ENCODE measurements around the gene GLP1R. TPM values are rescaled to one million over a fixed set of nuclear protein-coding genes. Genes with fewer than 3 reads are reported as not detected.

Gene GLP1R
- polyA plus RNA-seq, 4 donors: 0.10 to 0.19 TPM; not detected in 2

DNA sequence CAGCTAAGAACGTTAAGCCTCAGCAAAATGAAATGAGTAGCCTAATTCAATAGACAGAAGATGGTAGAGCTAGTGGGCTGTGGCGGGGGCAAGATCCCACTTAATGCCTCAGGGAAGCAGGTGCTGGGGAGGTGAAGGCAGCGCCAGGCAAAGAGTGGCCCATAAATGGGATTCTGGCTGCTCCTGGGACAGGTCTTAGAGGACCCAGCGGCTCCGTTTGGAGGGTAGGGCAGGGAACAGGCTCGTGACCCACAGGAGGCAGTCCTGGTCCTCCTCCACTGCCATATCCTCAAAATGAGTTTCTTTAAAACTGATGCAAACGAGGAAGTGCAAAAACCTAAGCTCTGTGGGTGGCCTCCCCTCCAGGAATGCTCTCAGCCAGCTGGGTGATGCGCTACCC, 33.7 kb downstream of the GLP1R start:
- Histone ChIP-seq H3K9me3 (ENCODE audit: control insufficient read depth in 2 of 2, insufficient read depth in 1 of 2, low read depth in 1 of 2, low read length in 1 of 2) (no peaks in the 10 kb centered on the region), H3K4me1 (ENCODE audit: control insufficient read depth in 3 of 3, insufficient read depth in 2 of 3, low read depth in 1 of 3, low read length in 2 of 3) (no peaks in the 10 kb centered on the region), H3K27ac (ENCODE audit: low read depth in 1 of 3, low read length in 2 of 3) (no peak overlapping the region), H3K27me3 (ENCODE audit: control insufficient read depth in 3 of 3, insufficient read depth in 3 of 3, low read length in 3 of 3) (peaks cover 0 to 4% (median 0%) of the 10 kb centered on the region in 3 donors), H3K4me3 (ENCODE audit: low read depth in 1 of 3, low read length in 3 of 3) (no peak overlapping the region), H3K36me3 (ENCODE audit: control insufficient read depth in 3 of 3, insufficient read depth in 2 of 3, low read depth in 1 of 3, low read length in 3 of 3) (no peaks in the 10 kb centered on the region)
- DNase-seq (no peak), FAIRE-seq (no peak)
- 81 to 84% (median 82%) methylated on average over 8 of the region's 8 CpGs for WGBS, 3 donors

DNA sequence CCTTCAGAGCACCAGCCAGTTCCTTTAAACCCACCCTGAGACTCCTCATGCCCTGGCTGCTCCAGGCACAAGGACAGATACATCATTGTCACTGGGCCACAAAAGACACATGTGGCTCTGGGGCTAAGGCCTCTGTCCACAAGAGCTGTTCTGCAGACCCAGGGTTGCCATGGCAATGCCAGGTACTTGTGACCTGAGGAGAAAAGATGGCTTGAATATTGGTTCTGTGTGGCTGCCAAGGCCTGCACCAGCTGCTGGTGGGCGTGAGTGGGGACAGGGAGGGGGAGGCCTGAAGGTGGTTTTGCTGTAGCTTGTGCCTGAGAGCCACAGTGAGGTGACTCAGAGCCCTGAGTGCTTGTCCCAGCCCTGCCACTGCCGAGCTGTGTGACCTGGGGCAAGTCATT, 34.7 kb downstream of the GLP1R start:
- DNase-seq (no peak), FAIRE-seq (no peak)
- H3K4me1 ChIP-seq (ENCODE audit: control insufficient read depth in 3 of 3, insufficient read depth in 2 of 3, low read depth in 1 of 3, low read length in 2 of 3): no peaks in the 10 kb centered on the region
- no peaks in the 10 kb centered on the region for H3K36me3 ChIP-seq (ENCODE audit: control insufficient read depth in 3 of 3, insufficient read depth in 2 of 3, low read depth in 1 of 3, low read length in 3 of 3)
- peaks cover 0 to 4% (median 0%) of the 10 kb centered on the region in 3 donors for H3K27me3 ChIP-seq (ENCODE audit: control insufficient read depth in 3 of 3, insufficient read depth in 3 of 3, low read length in 3 of 3)
- no peak overlapping the region for H3K4me3 ChIP-seq (ENCODE audit: low read depth in 1 of 3, low read length in 3 of 3)
- no peaks in the 10 kb centered on the region for H3K9me3 ChIP-seq (ENCODE audit: control insufficient read depth in 2 of 2, insufficient read depth in 1 of 2, low read depth in 1 of 2, low read length in 1 of 2)
- WGBS, 3 donors: 25 to 48% (median 32%) methylated on average over 2 of the region's 2 CpGs
- H3K27ac ChIP-seq (ENCODE audit: low read depth in 1 of 3, low read length in 2 of 3): no peak overlapping the region

DNA sequence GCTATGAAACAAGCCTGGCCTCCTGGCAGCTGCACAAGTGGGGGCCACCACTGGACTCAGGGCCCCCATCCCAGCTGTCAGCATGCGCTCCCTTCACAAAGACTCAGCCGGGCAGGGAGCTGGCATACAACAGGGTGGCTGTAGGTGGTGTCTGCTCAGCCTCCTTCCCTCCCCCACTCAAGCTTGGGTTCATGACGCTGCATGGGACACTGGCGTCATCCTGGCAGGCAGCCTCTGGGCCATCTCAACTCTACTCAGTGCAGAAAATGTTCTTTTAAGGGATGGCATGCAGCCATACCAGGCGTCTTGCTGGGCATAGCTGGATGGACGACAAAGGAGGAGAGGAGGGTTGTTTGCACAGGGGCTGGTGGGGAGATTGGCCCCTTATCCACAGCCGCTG, 35.9 kb downstream of the GLP1R start:
- peaks cover 0 to 2% (median 0%) of the 10 kb centered on the region in 3 donors for H3K27me3 ChIP-seq (ENCODE audit: control insufficient read depth in 3 of 3, insufficient read depth in 3 of 3, low read length in 3 of 3)
- H3K4me3 ChIP-seq (ENCODE audit: low read depth in 1 of 3, low read length in 3 of 3): no peak overlapping the region
- WGBS, 3 donors: 81 to 91% (median 87%) methylated on average over 7 of the region's 7 CpGs
- H3K4me1 ChIP-seq (ENCODE audit: control insufficient read depth in 3 of 3, insufficient read depth in 2 of 3, low read depth in 1 of 3, low read length in 2 of 3): no peaks in the 10 kb centered on the region
- no peak overlapping the region for H3K27ac ChIP-seq (ENCODE audit: low read depth in 1 of 3, low read length in 2 of 3)
- FAIRE-seq: no peak
- H3K36me3 ChIP-seq (ENCODE audit: control insufficient read depth in 3 of 3, insufficient read depth in 2 of 3, low read depth in 1 of 3, low read length in 3 of 3): no peaks in the 10 kb centered on the region
- no peak for DNase-seq
- H3K9me3 ChIP-seq (ENCODE audit: control insufficient read depth in 2 of 2, insufficient read depth in 1 of 2, low read depth in 1 of 2, low read length in 1 of 2): no peaks in the 10 kb centered on the region

DNA sequence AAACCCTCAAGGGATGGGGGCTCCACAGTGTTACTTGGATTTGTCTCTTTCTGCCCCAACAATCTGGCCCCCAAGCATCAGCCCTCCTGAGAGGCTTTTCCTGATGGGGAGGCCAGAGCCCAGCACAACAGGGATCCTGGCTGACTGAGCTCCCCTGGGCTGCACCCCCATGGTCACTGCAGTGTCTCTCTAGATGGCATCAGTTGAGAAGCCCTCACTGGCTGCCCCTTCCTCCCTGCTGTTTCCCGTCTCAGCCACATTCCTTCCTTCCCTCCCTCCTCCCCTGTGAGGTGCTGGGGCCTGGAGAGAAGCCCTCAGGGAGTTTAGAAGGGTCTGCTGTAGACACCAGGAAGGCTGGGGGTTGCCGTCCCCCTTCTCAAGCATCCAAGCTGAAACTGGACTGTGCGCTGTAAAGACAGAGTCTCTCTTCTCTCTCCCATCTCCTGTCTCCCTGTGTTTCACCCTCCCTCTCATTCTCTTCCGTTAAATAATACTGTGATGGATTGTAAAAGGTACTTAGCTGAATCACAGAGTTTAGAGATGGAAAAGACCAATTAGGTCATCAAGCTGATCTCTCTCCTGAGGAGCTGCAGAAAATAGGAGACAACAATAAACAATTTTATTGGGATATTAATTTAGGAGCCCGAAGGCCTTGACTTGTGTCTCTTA, 36.7 kb downstream of the GLP1R start:
- Histone ChIP-seq H3K27me3 (ENCODE audit: control insufficient read depth in 3 of 3, insufficient read depth in 3 of 3, low read length in 3 of 3) (peaks cover 0 to 2% (median 0%) of the 10 kb centered on the region in 3 donors), H3K4me3 (ENCODE audit: low read depth in 1 of 3, low read length in 3 of 3) (no peak overlapping the region), H3K27ac (ENCODE audit: low read depth in 1 of 3, low read length in 2 of 3) (no peak overlapping the region), H3K9me3 (ENCODE audit: control insufficient read depth in 2 of 2, insufficient read depth in 1 of 2, low read depth in 1 of 2, low read length in 1 of 2) (no peaks in the 10 kb centered on the region), H3K36me3 (ENCODE audit: control insufficient read depth in 3 of 3, insufficient read depth in 2 of 3, low read depth in 1 of 3, low read length in 3 of 3) (no peaks in the 10 kb centered on the region), H3K4me1 (ENCODE audit: control insufficient read depth in 3 of 3, insufficient read depth in 2 of 3, low read depth in 1 of 3, low read length in 2 of 3) (no peaks in the 10 kb centered on the region)
- no peak for FAIRE-seq
- 73 to 93% (median 84%) methylated on average over 5 of the region's 5 CpGs for WGBS, 3 donors
- DNase-seq: no peak

DNA sequence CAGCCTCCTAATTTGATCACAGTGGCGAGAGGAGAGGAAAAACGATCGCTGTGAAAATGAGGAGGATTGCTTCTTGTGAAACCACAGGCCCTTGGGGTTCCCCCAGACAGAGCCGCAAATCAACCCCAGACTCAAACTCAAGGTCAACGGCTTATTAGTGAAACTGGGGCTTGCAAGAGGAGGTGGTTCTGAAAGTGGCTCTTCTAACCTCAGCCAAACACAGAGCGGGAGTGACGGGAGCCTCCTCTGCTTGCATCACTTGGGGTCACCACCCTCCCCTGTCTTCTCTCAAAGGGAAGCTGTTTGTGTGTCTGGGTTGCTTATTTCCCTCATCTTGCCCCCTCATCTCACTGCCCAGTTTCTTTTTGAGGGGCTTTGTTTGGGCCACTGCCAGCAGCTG, 37.7 kb downstream of the GLP1R start:
- Histone ChIP-seq H3K27ac (ENCODE audit: low read depth in 1 of 3, low read length in 2 of 3) (no peak overlapping the region), H3K4me3 (ENCODE audit: low read depth in 1 of 3, low read length in 3 of 3) (no peak overlapping the region), H3K9me3 (ENCODE audit: control insufficient read depth in 2 of 2, insufficient read depth in 1 of 2, low read depth in 1 of 2, low read length in 1 of 2) (no peaks in the 10 kb centered on the region), H3K36me3 (ENCODE audit: control insufficient read depth in 3 of 3, insufficient read depth in 2 of 3, low read depth in 1 of 3, low read length in 3 of 3) (no peaks in the 10 kb centered on the region), H3K27me3 (ENCODE audit: control insufficient read depth in 3 of 3, insufficient read depth in 3 of 3, low read length in 3 of 3) (peaks cover 0 to 2% (median 0%) of the 10 kb centered on the region in 3 donors), H3K4me1 (ENCODE audit: control insufficient read depth in 3 of 3, insufficient read depth in 2 of 3, low read depth in 1 of 3, low read length in 2 of 3) (no peaks in the 10 kb centered on the region)
- DNase-seq: no peak
- 67 to 77% (median 69%) methylated on average over 7 of the region's 7 CpGs for WGBS, 3 donors
- FAIRE-seq: no peak

DNA sequence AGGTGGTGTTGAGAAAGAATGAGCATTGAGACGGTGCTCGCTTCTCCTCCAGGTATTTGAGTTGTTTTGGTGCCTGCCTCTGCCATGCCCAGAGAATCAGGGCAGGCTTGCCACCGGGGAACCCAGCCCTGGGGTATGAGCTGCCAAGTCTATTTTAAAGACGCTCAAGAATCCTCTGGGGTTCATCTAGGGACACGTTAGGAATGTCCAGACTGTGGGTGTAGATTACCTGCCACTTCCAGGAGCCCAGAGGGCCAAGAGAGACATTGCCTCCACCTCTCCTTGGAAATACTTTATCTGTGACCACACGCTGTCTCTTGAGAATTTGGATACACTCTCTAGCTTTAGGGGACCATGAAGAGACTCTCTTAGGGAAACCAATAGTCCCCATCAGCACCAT, 38.1 kb downstream of the GLP1R start:
- WGBS, 3 donors: 65 to 76% (median 74%) methylated on average over 6 of the region's 6 CpGs
- no peaks in the 10 kb centered on the region for H3K4me1 ChIP-seq (ENCODE audit: control insufficient read depth in 3 of 3, insufficient read depth in 2 of 3, low read depth in 1 of 3, low read length in 2 of 3)
- no peaks in the 10 kb centered on the region for H3K36me3 ChIP-seq (ENCODE audit: control insufficient read depth in 3 of 3, insufficient read depth in 2 of 3, low read depth in 1 of 3, low read length in 3 of 3)
- no peak for FAIRE-seq
- no peaks in the 10 kb centered on the region for H3K9me3 ChIP-seq (ENCODE audit: control insufficient read depth in 2 of 2, insufficient read depth in 1 of 2, low read depth in 1 of 2, low read length in 1 of 2)
- no peak for DNase-seq
- no peak overlapping the region for H3K4me3 ChIP-seq (ENCODE audit: low read depth in 1 of 3, low read length in 3 of 3)
- peaks cover 0 to 2% (median 0%) of the 10 kb centered on the region in 3 donors for H3K27me3 ChIP-seq (ENCODE audit: control insufficient read depth in 3 of 3, insufficient read depth in 3 of 3, low read length in 3 of 3)
- no peak overlapping the region for H3K27ac ChIP-seq (ENCODE audit: low read depth in 1 of 3, low read length in 2 of 3)

DNA sequence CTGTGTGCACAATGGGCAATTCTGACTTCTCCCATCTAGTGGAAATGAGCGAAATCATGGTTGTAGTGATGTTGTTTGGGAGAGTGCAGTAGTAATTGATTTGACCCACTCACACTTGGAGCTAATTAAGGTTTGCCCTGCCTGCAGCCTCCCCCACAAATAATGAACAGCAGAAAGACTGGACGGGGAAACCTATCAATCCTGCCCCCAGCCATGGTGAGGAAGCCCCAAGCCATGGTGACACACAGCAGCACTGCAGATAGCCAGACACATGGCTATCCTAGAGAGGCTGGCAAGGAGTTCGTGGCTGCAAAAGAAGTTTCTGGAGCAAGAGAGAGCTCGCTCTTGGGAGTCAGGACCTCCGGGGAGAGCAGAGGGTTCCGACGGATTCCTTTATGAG, 38.6 kb downstream of the GLP1R start:
- H3K36me3 ChIP-seq (ENCODE audit: control insufficient read depth in 3 of 3, insufficient read depth in 2 of 3, low read depth in 1 of 3, low read length in 3 of 3): no peaks in the 10 kb centered on the region
- FAIRE-seq: no peak
- H3K4me1 ChIP-seq (ENCODE audit: control insufficient read depth in 3 of 3, insufficient read depth in 2 of 3, low read depth in 1 of 3, low read length in 2 of 3): no peaks in the 10 kb centered on the region
- peaks cover 0 to 2% (median 0%) of the 10 kb centered on the region in 3 donors for H3K27me3 ChIP-seq (ENCODE audit: control insufficient read depth in 3 of 3, insufficient read depth in 3 of 3, low read length in 3 of 3)
- no peaks in the 10 kb centered on the region for H3K9me3 ChIP-seq (ENCODE audit: control insufficient read depth in 2 of 2, insufficient read depth in 1 of 2, low read depth in 1 of 2, low read length in 1 of 2)
- no peak for DNase-seq
- H3K4me3 ChIP-seq (ENCODE audit: low read depth in 1 of 3, low read length in 3 of 3): no peak overlapping the region
- H3K27ac ChIP-seq (ENCODE audit: low read depth in 1 of 3, low read length in 2 of 3): no peak overlapping the region
- 76 to 83% (median 81%) methylated on average over 7 of the region's 7 CpGs for WGBS, 3 donors

DNA sequence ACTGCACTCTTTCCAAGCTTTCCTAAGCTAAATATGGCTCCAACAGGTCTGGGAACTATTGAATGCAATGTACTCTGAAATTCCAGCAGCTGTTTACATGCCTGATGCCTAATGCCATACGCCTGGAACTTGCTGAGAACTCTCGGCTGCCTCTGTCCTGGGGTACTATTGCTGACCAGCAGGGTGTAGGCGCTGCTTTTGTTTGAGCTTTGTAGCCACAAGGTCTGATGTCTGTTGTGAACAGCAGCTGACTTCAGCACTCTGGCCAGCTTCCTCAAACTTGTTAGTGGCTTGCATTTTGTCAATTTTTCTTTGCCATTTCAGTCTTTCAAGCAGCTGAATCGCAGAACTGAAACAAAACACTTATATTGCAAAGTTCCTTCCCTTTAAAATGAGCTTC, 39.8 kb downstream of the GLP1R start:
- peak; percentile 12 to 35 for DNase-seq
- no peaks in the 10 kb centered on the region for H3K9me3 ChIP-seq (ENCODE audit: control insufficient read depth in 2 of 2, insufficient read depth in 1 of 2, low read depth in 1 of 2, low read length in 1 of 2)
- H3K36me3 ChIP-seq (ENCODE audit: control insufficient read depth in 3 of 3, insufficient read depth in 2 of 3, low read depth in 1 of 3, low read length in 3 of 3): no peaks in the 10 kb centered on the region
- FAIRE-seq: no peak
- no peak overlapping the region for H3K27ac ChIP-seq (ENCODE audit: low read depth in 1 of 3, low read length in 2 of 3)
- H3K4me1 ChIP-seq (ENCODE audit: control insufficient read depth in 3 of 3, insufficient read depth in 2 of 3, low read depth in 1 of 3, low read length in 2 of 3): no peaks in the 10 kb centered on the region
- WGBS, 3 donors: 20 to 44% (median 37%) methylated on average over 4 of the region's 4 CpGs
- peaks cover 0 to 2% (median 0%) of the 10 kb centered on the region in 3 donors for H3K27me3 ChIP-seq (ENCODE audit: control insufficient read depth in 3 of 3, insufficient read depth in 3 of 3, low read length in 3 of 3)
- no peak overlapping the region for H3K4me3 ChIP-seq (ENCODE audit: low read depth in 1 of 3, low read length in 3 of 3)

DNA sequence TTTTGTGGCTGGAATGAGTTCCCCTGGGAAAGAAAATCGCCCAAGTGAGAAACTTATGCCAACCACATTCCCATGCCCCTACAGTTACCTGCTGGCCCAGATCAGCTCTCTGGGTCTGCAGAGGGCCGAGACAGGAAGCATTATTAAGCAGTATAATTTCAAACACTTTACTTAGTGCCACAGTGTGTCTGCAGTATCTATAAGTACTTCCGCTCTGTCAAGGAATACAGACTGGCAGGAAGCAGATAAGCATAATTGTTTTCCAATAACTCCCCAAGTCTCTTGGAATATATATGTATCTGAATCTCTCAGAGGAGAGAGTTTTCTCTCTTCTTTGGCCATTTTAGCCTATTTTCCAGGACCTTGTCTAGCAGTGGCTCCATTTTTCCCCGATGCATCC, 41.5 kb downstream of the GLP1R start:
- Histone ChIP-seq H3K27me3 (ENCODE audit: control insufficient read depth in 3 of 3, insufficient read depth in 3 of 3, low read length in 3 of 3) (peaks cover 0 to 2% (median 0%) of the 10 kb centered on the region in 3 donors), H3K9me3 (ENCODE audit: control insufficient read depth in 2 of 2, insufficient read depth in 1 of 2, low read depth in 1 of 2, low read length in 1 of 2) (no peaks in the 10 kb centered on the region), H3K4me1 (ENCODE audit: control insufficient read depth in 3 of 3, insufficient read depth in 2 of 3, low read depth in 1 of 3, low read length in 2 of 3) (no peaks in the 10 kb centered on the region), H3K4me3 (ENCODE audit: low read depth in 1 of 3, low read length in 3 of 3) (no peak overlapping the region), H3K36me3 (ENCODE audit: control insufficient read depth in 3 of 3, insufficient read depth in 2 of 3, low read depth in 1 of 3, low read length in 3 of 3) (no peaks in the 10 kb centered on the region), H3K27ac (ENCODE audit: low read depth in 1 of 3, low read length in 2 of 3) (no peak overlapping the region)
- DNase-seq (no peak), FAIRE-seq (no peak)
- 64 to 90% (median 71%) methylated on average over 4 of the region's 4 CpGs for WGBS, 3 donors

Data from small intestine (tissue), 7 donors.